NT2/D1 (cell line): ENCODE data around the gene PIK3C2G.

Experiments used
- SUZ12 ChIP-seq: IDR thresholded peaks from 2 replicates; pipeline ENCODE4 v1.6.1; 2011; ENCODE audit not compliant: insufficient read length, insufficient read depth; ENCODE audit errors: extremely low read depth
- ZNF274 ChIP-seq: IDR thresholded peaks from 2 replicates; pipeline ENCODE4 v1.6.1; 2011; ENCODE audit warnings: mild to moderate bottlenecking, low read depth, low read length

- TF ChIP-seq SUZ12: no peak
- no peak for TF ChIP-seq ZNF274
Observed at GRCh38 chr12:18601962-18602361, 340.6 kb downstream of the PIK3C2G start.
